ENCODE measurements around the gene MCTP2. TPM values are rescaled to one million over a fixed set of nuclear protein-coding genes. Genes with fewer than 3 reads are reported as not detected.

The MCTP2 gene
- total RNA-seq, 4 donors from 2014 or later: 0.13 to 2.0 (median 0.43) TPM

GRCh38 chr15:94348084-94348483 is 116.7 kb downstream of the MCTP2 start:
- ATAC-seq: no peak
- DNase-seq: no peak
- Histone ChIP-seq H3K4me1 (no peaks in the 10 kb centered on the region), H3K36me3 (no peaks in the 10 kb centered on the region), H3K27ac (no peak overlapping the region), H3K9me3 (no peaks in the 10 kb centered on the region), H3K4me3 (no peak overlapping the region), H3K27me3 (no peaks in the 10 kb centered on the region)
- TF ChIP-seq, protein P1, sequence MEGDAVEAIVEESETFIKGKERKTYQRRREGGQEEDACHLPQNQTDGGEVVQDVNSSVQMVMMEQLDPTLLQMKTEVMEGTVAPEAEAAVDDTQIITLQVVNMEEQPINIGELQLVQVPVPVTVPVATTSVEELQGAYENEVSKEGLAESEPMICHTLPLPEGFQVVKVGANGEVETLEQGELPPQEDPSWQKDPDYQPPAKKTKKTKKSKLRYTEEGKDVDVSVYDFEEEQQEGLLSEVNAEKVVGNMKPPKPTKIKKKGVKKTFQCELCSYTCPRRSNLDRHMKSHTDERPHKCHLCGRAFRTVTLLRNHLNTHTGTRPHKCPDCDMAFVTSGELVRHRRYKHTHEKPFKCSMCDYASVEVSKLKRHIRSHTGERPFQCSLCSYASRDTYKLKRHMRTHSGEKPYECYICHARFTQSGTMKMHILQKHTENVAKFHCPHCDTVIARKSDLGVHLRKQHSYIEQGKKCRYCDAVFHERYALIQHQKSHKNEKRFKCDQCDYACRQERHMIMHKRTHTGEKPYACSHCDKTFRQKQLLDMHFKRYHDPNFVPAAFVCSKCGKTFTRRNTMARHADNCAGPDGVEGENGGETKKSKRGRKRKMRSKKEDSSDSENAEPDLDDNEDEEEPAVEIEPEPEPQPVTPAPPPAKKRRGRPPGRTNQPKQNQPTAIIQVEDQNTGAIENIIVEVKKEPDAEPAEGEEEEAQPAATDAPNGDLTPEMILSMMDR (IDR thresholded peaks at IDR 0.05 in 4 of 5, conservative IDR thresholded peaks at IDR 0.05 in 1 of 5): no peak
- TF ChIP-seq POLR2A (IDR thresholded peaks at IDR 0.05): no peak
- in situ Hi-C loops (cut with MboI; ENCODE audit: low sequenced_read_pairs in 4 of 4): no loop called here
- intact Hi-C loops (cut with DNase I; ENCODE audit: low total_unique reads): no loop called here

DNA sequence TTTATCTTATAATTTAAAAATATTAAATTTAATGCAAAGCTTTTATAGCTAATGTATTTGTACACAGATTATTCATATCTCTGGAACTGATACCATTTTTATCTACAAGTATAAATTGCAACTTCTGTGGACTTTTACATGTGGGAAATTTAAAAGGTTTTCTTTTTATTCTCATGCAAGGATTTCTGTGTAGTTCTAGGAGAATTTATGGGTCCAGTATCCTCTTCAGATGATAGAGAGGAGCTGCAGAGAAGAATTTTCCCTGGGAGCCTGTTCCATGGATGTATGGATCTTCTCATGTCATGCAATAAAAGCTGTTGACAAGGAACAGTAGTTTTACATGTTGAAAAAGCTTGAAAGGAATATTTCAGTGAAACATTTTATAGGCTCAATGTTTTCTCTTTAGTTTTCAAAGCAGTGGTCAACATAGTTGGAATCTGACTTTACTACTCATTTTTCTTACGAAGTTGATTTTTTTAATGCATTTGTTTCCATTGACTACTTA is 119.7 kb downstream of the MCTP2 start:
- H3K27ac ChIP-seq: no peak overlapping the region
- intact Hi-C loops (cut with DNase I; ENCODE audit: low total_unique reads): no loop called here
- no peak overlapping the region for H3K4me3 ChIP-seq
- in situ Hi-C loops (cut with MboI; ENCODE audit: low sequenced_read_pairs in 4 of 4): no loop called here
- H3K27me3 ChIP-seq: peaks cover 0 to 4% (median 0%) of the 10 kb centered on the region in 3 donors
- no peaks in the 10 kb centered on the region for H3K4me1 ChIP-seq
- DNase-seq (no peak), ATAC-seq (no peak)
- TF ChIP-seq, protein P1 (IDR thresholded peaks at IDR 0.05 in 4 of 5, conservative IDR thresholded peaks at IDR 0.05 in 1 of 5): no peak
- TF ChIP-seq POLR2A (IDR thresholded peaks at IDR 0.05): no peak
- H3K36me3 ChIP-seq: no peaks in the 10 kb centered on the region
- no peaks in the 10 kb centered on the region for H3K9me3 ChIP-seq

- Histone ChIP-seq H3K4me3 (no peak overlapping the region), H3K36me3 (no peaks in the 10 kb centered on the region), H3K9me3 (no peaks in the 10 kb centered on the region), H3K27ac (no peak overlapping the region), H3K27me3 (peaks cover 0 to 4% (median 0%) of the 10 kb centered on the region in 3 donors), H3K4me1 (no peaks in the 10 kb centered on the region)
- intact Hi-C loops (cut with DNase I; ENCODE audit: low total_unique reads) (no loop called here), in situ Hi-C loops (cut with MboI; ENCODE audit: low sequenced_read_pairs in 4 of 4) (no loop called here)
- DNase-seq: no peak
- no peak for TF ChIP-seq POLR2A (IDR thresholded peaks at IDR 0.05)
- TF ChIP-seq, protein P1 (IDR thresholded peaks at IDR 0.05 in 4 of 5, conservative IDR thresholded peaks at IDR 0.05 in 1 of 5): no peak
- ATAC-seq: no peak
Measured at GRCh38 chr15:94352636-94353487, 121.5 kb downstream of the MCTP2 start.

- H3K27me3 ChIP-seq: peaks cover 0 to 4% (median 0%) of the 10 kb centered on the region in 3 donors
- ATAC-seq (no peak), DNase-seq (no peak)
- no peak for TF ChIP-seq POLR2A (IDR thresholded peaks at IDR 0.05)
- TF ChIP-seq, protein P1 (IDR thresholded peaks at IDR 0.05 in 4 of 5, conservative IDR thresholded peaks at IDR 0.05 in 1 of 5): no peak
- intact Hi-C loops (cut with DNase I; ENCODE audit: low total_unique reads) (no loop called here), in situ Hi-C loops (cut with MboI; ENCODE audit: low sequenced_read_pairs in 4 of 4) (no loop called here)
- H3K27ac ChIP-seq: no peak overlapping the region
- no peaks in the 10 kb centered on the region for H3K36me3 ChIP-seq
- H3K9me3 ChIP-seq: no peaks in the 10 kb centered on the region
- no peaks in the 10 kb centered on the region for H3K4me1 ChIP-seq
- H3K4me3 ChIP-seq: no peak overlapping the region
Measured at GRCh38 chr15:94353488-94353820, 122.1 kb downstream of the MCTP2 start.

All from gastrocnemius medialis (tissue), 4 donors.